ENCODE results near the gene APOF. TPM values are rescaled to one million over a fixed set of nuclear protein-coding genes. Genes with fewer than 3 reads are reported as not detected.
"Not testable (repeated sequence)": the region's sequence is repeated elsewhere in the genome, so short reads cannot be mapped to it uniquely, and the experiment has no call there.

APOF gene
- total and polyA plus RNA-seq, 2 experiments from 2014 or later: not detected

- TF ChIP-seq, protein P1, sequence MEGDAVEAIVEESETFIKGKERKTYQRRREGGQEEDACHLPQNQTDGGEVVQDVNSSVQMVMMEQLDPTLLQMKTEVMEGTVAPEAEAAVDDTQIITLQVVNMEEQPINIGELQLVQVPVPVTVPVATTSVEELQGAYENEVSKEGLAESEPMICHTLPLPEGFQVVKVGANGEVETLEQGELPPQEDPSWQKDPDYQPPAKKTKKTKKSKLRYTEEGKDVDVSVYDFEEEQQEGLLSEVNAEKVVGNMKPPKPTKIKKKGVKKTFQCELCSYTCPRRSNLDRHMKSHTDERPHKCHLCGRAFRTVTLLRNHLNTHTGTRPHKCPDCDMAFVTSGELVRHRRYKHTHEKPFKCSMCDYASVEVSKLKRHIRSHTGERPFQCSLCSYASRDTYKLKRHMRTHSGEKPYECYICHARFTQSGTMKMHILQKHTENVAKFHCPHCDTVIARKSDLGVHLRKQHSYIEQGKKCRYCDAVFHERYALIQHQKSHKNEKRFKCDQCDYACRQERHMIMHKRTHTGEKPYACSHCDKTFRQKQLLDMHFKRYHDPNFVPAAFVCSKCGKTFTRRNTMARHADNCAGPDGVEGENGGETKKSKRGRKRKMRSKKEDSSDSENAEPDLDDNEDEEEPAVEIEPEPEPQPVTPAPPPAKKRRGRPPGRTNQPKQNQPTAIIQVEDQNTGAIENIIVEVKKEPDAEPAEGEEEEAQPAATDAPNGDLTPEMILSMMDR (IDR thresholded peaks at IDR 0.05; ENCODE audit: low read depth, low read length): no peak
- no peaks in the 10 kb centered on the region for H3K9me3 ChIP-seq (ENCODE audit: low read depth)
- H3K4me1 ChIP-seq (ENCODE audit: low read depth): no peaks in the 10 kb centered on the region
- DNase-seq (ENCODE audit: low read depth in 1 of 2, low spot score in 1 of 2): no peak
- H3K36me3 ChIP-seq: peaks cover 31% of the 10 kb centered on the region
- no peak overlapping the region for H3K4me3 ChIP-seq
- no peak overlapping the region for H3K27ac ChIP-seq
- no peaks in the 10 kb centered on the region for H3K27me3 ChIP-seq
Observed at GRCh38 chr12:56326126-56326525, 36.5 kb downstream of the APOF start.

GRCh38 chr12:56324206-56324605 lies 38.5 kb downstream of the APOF start:
- no peaks in the 10 kb centered on the region for H3K27me3 ChIP-seq
- H3K9me3 ChIP-seq (ENCODE audit: low read depth): no peaks in the 10 kb centered on the region
- no peak overlapping the region for H3K4me3 ChIP-seq
- no peaks in the 10 kb centered on the region for H3K4me1 ChIP-seq (ENCODE audit: low read depth)
- H3K27ac ChIP-seq: no peak overlapping the region
- H3K36me3 ChIP-seq: peaks cover 37% of the 10 kb centered on the region
- no peak for DNase-seq (ENCODE audit: low read depth in 1 of 2, low spot score in 1 of 2)
- TF ChIP-seq, protein P1 (IDR thresholded peaks at IDR 0.05; ENCODE audit: low read depth, low read length): no peak

- not testable (repeated sequence) for H3K27ac ChIP-seq; DNase-seq (ENCODE audit: low read depth in 1 of 2, low spot score in 1 of 2); H3K27me3 ChIP-seq; H3K9me3 ChIP-seq (ENCODE audit: low read depth); H3K4me1 ChIP-seq (ENCODE audit: low read depth); H3K4me3 ChIP-seq
- H3K36me3 ChIP-seq: peaks cover 37% of the 10 kb centered on the region
Observed at GRCh38 chr12:56321610-56322009, 41.0 kb downstream of the APOF start.

- TF ChIP-seq, protein P1 (IDR thresholded peaks at IDR 0.05; ENCODE audit: low read depth, low read length): no peak
- Histone ChIP-seq H3K36me3 (peaks cover 34% of the 10 kb centered on the region), H3K4me3 (no peak overlapping the region), H3K4me1 (ENCODE audit: low read depth) (no peaks in the 10 kb centered on the region), H3K27ac (no peak overlapping the region), H3K27me3 (no peaks in the 10 kb centered on the region), H3K9me3 (ENCODE audit: low read depth) (no peaks in the 10 kb centered on the region)
- DNase-seq (ENCODE audit: low read depth in 1 of 2, low spot score in 1 of 2): no peak
Observed at GRCh38 chr12:56321027-56321426, 41.6 kb downstream of the APOF start.

- H3K4me1 ChIP-seq (ENCODE audit: low read depth): peaks cover 5% of the 10 kb centered on the region
- peaks cover 26% of the 10 kb centered on the region for H3K36me3 ChIP-seq
- no peak overlapping the region for H3K27ac ChIP-seq
- no peak for DNase-seq (ENCODE audit: low read depth in 1 of 2, low spot score in 1 of 2)
- TF ChIP-seq, protein P1 (IDR thresholded peaks at IDR 0.05; ENCODE audit: low read depth, low read length): no peak
- no peaks in the 10 kb centered on the region for H3K27me3 ChIP-seq
- no peak overlapping the region for H3K4me3 ChIP-seq
- H3K9me3 ChIP-seq (ENCODE audit: low read depth): no peaks in the 10 kb centered on the region
Observed at GRCh38 chr12:56317675-56318074, 45.0 kb downstream of the APOF start.

- H3K4me3 ChIP-seq: peak within 1 kb of the TSS; percentile 70
- H3K36me3 ChIP-seq: peaks cover 31% of the 10 kb centered on the region
- DNase-seq (ENCODE audit: low read depth in 1 of 2, low spot score in 1 of 2): peak; percentile 97 to 98
- no peaks in the 10 kb centered on the region for H3K27me3 ChIP-seq
- TF ChIP-seq, protein P1 (IDR thresholded peaks at IDR 0.05; ENCODE audit: low read depth, low read length): no peak
- H3K27ac ChIP-seq: peak within 1 kb of the TSS; percentile 88
- H3K4me1 ChIP-seq (ENCODE audit: low read depth): peaks cover 5% of the 10 kb centered on the region
- H3K9me3 ChIP-seq (ENCODE audit: low read depth): no peaks in the 10 kb centered on the region
Observed at GRCh38 chr12:56315622-56316473, 46.8 kb downstream of the APOF start, which contains the start of gene CNPY2. TSS of gene CNPY2 (minus strand) at chr12:56315988. CDS start at chr12:56315217, 771 bp downstream.
